ENCODE data around the gene SPEN. TPM values are rescaled to one million over a fixed set of nuclear protein-coding genes. Genes with fewer than 3 reads are reported as not detected.

Gene SPEN
- total RNA-seq, 1 experiment from 2014 or later: 20.1 TPM

- DNase-seq (ENCODE audit: low spot score): no peak
Observed at GRCh38 chr1:15958793-15959192, 111.3 kb downstream of the SPEN start.

- no peak for DNase-seq (ENCODE audit: low spot score)
Observed at GRCh38 chr1:15959424-15959823, 111.9 kb downstream of the SPEN start.

DNA sequence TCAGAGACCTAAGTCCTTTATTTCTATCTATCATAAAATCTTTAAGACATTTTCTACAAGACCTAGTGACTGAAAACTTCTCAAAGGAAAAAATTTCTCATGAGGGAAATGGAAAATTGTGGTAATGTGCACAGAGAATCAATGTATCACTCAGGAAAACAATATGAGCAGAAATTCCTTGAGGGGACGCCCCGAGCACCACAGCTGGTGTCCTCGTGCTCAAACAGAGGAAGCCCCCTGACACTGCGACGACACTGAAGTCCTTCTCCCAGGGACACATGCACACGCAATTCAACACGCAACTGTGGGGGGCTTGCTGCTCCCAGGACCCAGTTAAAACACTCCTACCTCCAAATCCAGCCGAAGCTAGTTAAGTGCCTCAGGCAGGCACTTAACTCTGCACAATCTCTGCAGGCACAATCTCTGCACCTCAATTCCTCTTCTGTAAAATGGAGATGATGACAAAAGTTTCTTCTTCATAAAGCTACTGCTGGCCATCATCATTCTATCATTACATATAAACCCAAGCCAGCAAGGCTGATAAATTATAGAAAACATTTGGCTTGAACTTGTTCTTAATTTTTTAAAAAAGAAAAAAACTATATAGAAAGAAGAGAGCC lies 112.4 kb downstream of the SPEN start:
- DNase-seq (ENCODE audit: low spot score): no peak

DNA sequence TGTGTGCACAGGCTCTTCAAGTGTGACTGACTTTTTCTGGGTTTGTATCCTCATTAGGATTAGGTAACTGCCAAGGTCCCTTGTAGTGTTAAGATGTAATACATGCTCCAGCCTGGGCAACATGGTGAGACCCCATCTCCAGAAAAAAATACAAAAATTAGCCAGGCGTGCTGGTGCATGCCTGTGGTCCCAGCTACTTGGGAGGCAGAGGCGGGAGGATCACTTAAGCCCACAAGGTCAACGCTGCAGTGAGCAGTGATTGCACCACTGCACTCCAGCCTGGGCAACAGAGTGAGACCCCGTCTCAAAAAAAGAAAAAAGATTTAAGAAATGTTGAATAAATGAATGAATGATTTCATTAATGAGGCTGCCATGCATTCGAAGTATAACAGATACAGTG lies 113.3 kb downstream of the SPEN start:
- no peak for DNase-seq (ENCODE audit: low spot score)

GRCh38 chr1:15961492-15961891 lies 114.0 kb downstream of the SPEN start:
- no peak for DNase-seq (ENCODE audit: low spot score)

DNA sequence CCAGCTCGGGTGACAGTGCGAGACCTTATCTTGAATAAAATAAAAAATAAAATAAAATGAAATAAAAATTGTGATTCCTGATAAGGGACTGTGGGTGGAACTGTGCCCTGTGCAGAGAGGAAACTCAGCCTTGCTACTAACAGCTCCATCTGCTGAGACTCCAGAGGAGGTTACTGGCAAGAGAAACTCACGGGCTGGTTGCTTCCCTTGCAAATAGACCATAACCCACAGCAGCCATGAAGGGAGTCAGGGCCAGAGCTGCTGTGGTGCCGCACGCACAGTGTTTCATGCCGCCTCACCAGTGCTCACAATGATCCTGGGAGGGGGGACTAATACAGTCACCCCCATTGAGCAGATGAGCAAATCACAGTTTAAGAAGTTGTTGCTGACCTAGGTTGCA lies 114.7 kb downstream of the SPEN start:
- DNase-seq (ENCODE audit: low spot score): no peak

GRCh38 chr1:15962671-15963362 lies 115.3 kb downstream of the SPEN start:
- DNase-seq (ENCODE audit: low spot score): no peak

GRCh38 chr1:15963363-15963967 lies 116.0 kb downstream of the SPEN start:
- DNase-seq (ENCODE audit: low spot score): no peak

DNA sequence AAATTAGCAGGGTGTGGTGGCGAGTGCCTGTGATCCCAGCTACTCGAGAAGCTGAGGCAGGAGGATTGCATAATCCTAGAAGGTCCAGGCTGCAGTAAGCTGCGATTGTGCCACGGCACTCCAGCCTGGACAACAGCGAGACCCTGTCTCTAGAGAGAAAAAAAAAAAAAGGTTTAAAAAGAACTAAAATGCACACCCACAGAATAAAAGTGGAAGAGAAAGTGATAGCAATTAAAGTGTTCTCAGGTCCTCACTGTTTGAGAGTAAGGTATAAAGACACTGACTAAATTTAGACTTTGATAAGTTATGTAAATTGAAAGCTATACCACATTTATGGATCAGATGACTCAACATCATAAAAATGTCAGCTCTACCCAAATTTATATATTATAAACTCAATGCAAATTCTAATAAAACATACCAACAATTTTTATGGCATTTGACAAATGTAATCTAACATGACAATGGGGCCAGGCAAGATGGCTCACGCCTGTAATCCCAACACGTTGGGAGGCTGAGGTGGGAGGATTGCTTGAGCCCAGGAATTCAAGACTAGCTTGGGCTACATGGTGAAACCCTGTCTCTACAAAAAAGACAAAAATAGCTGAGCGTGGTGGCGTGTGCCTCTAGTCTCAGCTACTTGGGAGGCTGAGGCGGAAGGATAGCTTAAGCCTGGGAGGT lies 116.6 kb downstream of the SPEN start:
- peak; percentile 29 for DNase-seq (ENCODE audit: low spot score)

DNA sequence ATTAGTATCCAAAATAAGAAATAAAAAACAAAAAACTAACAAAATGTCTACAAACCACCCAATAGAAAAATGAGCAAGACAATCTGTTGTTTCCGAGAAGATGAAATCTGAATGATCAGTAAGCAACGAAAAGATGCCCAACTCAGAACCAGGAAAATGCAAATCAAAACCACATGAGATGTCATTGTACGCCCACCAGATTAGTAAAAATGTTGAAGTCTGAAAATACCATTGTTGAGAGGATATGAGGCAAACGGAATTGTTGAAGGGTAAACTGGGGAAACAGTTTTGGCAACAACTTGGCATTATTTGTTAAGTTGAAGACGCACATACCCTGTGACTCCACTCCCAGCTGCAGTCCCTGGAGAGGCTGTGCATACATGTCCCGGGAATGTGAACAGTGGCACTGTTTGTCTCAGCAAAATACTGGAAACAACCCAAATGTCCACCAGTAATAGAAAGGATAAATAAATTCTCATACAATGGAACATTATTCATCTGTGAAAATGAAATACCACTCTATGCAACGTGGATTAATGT lies 117.8 kb downstream of the SPEN start:
- no peak for DNase-seq (ENCODE audit: low spot score)

DNA sequence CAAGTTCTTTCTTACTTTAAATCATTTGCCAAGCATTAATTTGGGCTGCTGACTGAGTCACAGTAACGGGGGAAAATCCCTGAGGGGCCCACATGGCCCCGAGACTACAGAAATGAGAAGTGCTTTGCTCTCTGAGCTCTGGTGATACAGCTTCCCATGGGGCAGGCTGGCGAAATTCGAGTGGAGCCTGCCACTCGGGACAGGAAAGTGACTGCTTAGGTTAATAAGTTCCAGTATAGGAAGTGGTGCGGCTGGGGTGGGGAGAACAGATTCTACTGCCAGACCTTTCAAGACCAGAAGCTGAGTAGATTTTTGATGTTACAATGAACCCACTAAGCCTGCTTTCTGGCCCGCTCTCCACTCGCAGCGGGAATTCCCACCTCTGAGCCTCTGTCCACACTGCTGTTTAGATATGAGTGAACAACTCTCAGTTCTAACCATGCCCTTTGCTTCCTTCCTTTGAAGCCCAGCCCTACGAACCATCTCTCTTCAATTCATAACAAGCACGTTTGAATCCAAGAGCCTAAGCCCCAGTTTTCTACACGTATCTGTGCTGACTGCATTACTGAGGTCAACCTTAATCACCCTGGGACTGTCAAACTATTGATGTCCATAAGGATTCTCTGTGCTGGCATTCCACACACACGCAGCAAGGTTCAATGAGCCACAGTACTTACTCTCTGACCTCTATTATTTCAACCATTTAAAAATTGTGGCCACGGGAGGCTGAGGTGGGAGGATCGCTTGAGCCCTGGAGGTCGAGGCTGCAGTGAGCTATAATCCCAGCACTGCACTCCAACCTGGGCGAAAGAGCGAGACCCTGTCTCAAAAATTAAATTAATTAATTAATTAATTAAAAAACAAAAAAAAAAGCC lies 118.8 kb downstream of the SPEN start:
- DNase-seq (ENCODE audit: low spot score): no peak

- no peak for DNase-seq (ENCODE audit: low spot score)
Observed at GRCh38 chr1:15966956-15967344, 119.4 kb downstream of the SPEN start.

- no peak for DNase-seq (ENCODE audit: low spot score)
Observed at GRCh38 chr1:15968172-15968571, 120.7 kb downstream of the SPEN start.

GRCh38 chr1:15969321-15969880 lies 121.9 kb downstream of the SPEN start:
- no peak for DNase-seq (ENCODE audit: low spot score)

DNA sequence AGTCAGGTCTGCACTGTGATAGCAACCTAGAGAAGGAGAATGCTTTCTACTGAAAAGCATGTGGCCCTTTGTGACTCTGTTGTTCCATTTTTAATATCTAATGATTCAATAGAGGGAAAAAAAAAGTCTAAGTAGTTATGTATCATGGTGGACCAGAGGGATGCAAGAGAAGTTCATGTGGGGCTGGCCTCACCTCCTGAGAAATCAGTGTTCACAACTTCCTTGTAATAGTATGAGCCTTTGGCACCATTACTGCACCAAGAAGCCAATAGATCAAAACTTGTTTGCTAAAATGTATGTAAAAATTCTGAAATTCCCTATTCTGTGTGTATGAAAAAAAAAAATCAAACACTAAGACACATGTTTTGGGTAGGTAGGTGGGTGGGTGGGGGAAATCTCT lies 123.4 kb downstream of the SPEN start:
- no peak for DNase-seq (ENCODE audit: low spot score)

GRCh38 chr1:15972409-15972808 lies 124.9 kb downstream of the SPEN start:
- no peak for DNase-seq (ENCODE audit: low spot score)

DNA sequence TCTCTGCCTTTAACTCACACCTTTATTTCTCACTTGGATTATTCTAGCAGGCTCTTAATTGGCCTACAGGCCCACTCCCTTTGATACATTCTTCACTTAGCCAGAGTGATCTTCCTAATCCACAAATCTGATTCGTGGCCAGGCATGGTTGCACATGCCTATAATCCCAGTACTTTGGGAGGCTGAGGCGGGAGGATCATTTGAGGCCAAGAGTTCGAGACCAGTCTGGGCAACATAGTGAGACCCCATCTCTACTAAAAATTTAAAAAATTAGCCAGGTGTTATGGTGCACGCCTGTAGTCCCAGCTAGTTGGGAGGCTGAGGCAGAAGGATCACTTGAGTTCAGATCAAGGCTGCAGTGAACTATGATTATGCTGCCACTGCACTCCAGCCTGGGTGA lies 126.3 kb downstream of the SPEN start:
- DNase-seq (ENCODE audit: low spot score): no peak

GRCh38 chr1:15974855-15975254 lies 127.3 kb downstream of the SPEN start:
- DNase-seq (ENCODE audit: low spot score): no peak

DNA sequence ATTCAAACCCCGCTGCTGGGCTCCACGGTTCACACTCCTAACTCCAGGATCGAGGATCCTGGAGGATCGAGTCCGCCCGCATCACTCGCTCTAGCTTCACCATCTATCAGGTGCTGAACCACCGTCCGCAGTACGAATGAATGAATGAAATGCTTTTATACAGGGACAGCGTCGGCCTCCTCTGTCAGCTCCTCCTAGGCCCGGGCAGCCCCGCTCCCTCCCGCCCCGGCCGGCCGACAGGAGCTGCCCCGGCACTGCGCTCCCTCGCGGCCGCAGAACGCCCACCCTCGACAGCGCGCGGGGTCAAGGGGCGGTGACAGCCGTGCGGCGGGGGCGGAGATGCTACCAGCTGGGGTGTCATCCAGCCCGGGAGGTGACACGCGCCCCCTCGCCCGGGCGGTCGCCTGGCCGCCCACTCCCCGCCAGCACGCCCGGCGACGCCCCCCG lies 127.9 kb downstream of the SPEN start:
- DNase-seq (ENCODE audit: low spot score): peak; percentile 42

GRCh38 chr1:15975805-15976680 lies 128.5 kb downstream of the SPEN start, which contains the start of gene ZBTB17:
TSS of gene ZBTB17 (minus strand) at chr1:15976101. CDS start at chr1:15948495, 27,606 bp downstream.
- DNase-seq (ENCODE audit: low spot score): peak; percentile 95

Measured in HT-29 (cell line).